KMS-11 (cell line): Measurements from ENCODE around the gene TREML4.

Experiments
- H2AFZ ChIP-seq: fragments of 200-600 bp; sonication (generic); 2 replicates; pipeline ENCODE4 v1.6.1; 2016; ENCODE audit warnings: antibody characterized with exemption, mixed run types, low read depth
- H3K27ac ChIP-seq: fragments of 200-600 bp; sonication (generic); 2 replicates; pipeline ENCODE4 v1.6.1; 2016; ENCODE audit warnings: mild to moderate bottlenecking, mixed run types
- H3K27me3 ChIP-seq: fragments of 200-600 bp; sonication (generic); 2 replicates; pipeline ENCODE4 v1.6.1; 2017; ENCODE audit warnings: mild to moderate bottlenecking, low read depth, mixed run types, moderate library complexity; ENCODE audit not compliant: insufficient read depth
- H3K36me3 ChIP-seq: fragments of 200-600 bp; sonication (generic); 2 replicates; pipeline ENCODE4 v1.6.1; 2017; ENCODE audit warnings: mild to moderate bottlenecking, mixed run types; ENCODE audit not compliant: insufficient read depth
- H3K4me1 ChIP-seq: fragments of 200-600 bp; sonication (generic); 2 replicates; pipeline ENCODE4 v1.6.1; 2016; ENCODE audit warnings: mild to moderate bottlenecking, low read depth, mixed run types; ENCODE audit not compliant: poor library complexity, severe bottlenecking
- H3K4me2 ChIP-seq: fragments of 200-600 bp; sonication (generic); 2 replicates; pipeline ENCODE4 v1.7.0; 2016; ENCODE audit warnings: mild to moderate bottlenecking, mixed run types
- H3K4me3 ChIP-seq: fragments of 200-600 bp; sonication (generic); IDR thresholded peaks from 2 replicates; pipeline ENCODE4 v1.6.1; 2017; ENCODE audit warnings: low read depth, low read length, mixed read lengths; ENCODE audit not compliant: insufficient read depth
- H3K79me2 ChIP-seq: fragments of 200-600 bp; sonication (generic); 2 replicates; pipeline ENCODE4 v1.6.1; 2016; ENCODE audit warnings: low read depth, mixed run types; ENCODE audit not compliant: insufficient read depth
- H3K9ac ChIP-seq: fragments of 200-600 bp; sonication (generic); 2 replicates; pipeline ENCODE4 v1.6.1; 2016; ENCODE audit warnings: mild to moderate bottlenecking, mixed run types
- H4K20me1 ChIP-seq: fragments of 200-600 bp; sonication (generic); 2 replicates; pipeline ENCODE4 v1.6.1; 2016; ENCODE audit warnings: mild to moderate bottlenecking, mixed run types; ENCODE audit not compliant: insufficient read depth
- CTCF ChIP-seq: fragments of 200-600 bp; sonication (generic); conservative IDR thresholded peaks from 2 replicates; pipeline ENCODE4 v1.6.1; 2017; ENCODE audit warnings: low read depth, mild to moderate bottlenecking, antibody characterized with exemption, low read length, moderate library complexity, mixed read lengths

Gene TREML4

DNA sequence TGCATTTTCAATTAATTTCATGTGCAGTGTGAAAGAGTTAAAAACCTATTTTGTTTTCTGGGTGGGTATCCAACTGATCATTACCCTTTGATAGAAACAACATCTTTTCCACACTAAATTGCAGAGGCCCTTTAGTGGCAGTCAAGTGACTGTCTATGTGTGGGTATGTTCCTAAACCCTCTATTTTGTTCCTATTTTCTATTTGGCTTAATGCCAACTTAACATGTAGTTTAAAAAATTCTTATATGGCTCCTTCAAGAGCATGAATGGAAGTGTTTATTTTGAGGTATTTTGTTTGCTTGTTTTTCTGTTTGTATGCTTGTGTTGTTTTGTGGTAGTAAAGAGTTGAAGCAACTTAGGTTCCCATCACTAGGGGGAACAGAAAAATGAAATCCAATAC is 38.4 kb downstream of the TREML4 start:
- TF ChIP-seq CTCF = no peak
- Histone ChIP-seq H2AFZ (no peak overlapping the region), H4K20me1 (no peaks in the 10 kb centered on the region), H3K4me3 (no peak overlapping the region), H3K79me2 (no peaks in the 10 kb centered on the region), H3K36me3 (no peaks in the 10 kb centered on the region), H3K27ac (no peak overlapping the region), H3K4me2 (no peak overlapping the region), H3K9ac (no peak overlapping the region), H3K27me3 (no peaks in the 10 kb centered on the region), H3K4me1 (no peaks in the 10 kb centered on the region)

GRCh38 chr6:41268478-41268877 is 40.3 kb downstream of the TREML4 start:
- Histone ChIP-seq H2AFZ (no peak overlapping the region), H3K79me2 (no peaks in the 10 kb centered on the region), H4K20me1 (no peaks in the 10 kb centered on the region), H3K27ac (no peak overlapping the region), H3K36me3 (no peaks in the 10 kb centered on the region), H3K4me1 (no peaks in the 10 kb centered on the region), H3K27me3 (no peaks in the 10 kb centered on the region), H3K4me2 (no peak overlapping the region), H3K9ac (no peak overlapping the region), H3K4me3 (no peak overlapping the region)
- no peak for TF ChIP-seq CTCF

DNA sequence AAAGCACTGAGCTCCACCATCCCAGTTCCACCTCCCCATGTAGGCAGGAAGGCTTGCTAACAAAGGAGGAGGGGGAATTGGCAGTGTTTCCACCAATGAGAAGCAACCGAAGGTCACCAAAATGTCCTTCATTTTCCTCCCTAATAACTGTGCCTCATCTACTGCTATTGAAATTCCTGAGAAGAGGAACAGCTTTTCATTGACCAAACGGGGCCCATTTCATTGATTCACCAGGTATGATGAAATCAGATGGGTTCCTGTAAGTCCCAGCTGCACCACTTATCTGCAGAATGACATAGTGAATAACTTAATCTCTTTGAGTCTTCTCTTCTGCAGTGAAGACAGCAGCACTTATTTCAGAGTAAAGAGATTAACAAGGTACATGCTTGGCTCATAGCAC is 41.0 kb downstream of the TREML4 start:
- no peak overlapping the region for H2AFZ ChIP-seq
- no peaks in the 10 kb centered on the region for H3K36me3 ChIP-seq
- no peak overlapping the region for H3K27ac ChIP-seq
- no peak overlapping the region for H3K4me2 ChIP-seq
- H4K20me1 ChIP-seq = no peaks in the 10 kb centered on the region
- TF ChIP-seq CTCF = no peak
- no peaks in the 10 kb centered on the region for H3K79me2 ChIP-seq
- no peak overlapping the region for H3K4me3 ChIP-seq
- H3K9ac ChIP-seq = no peak overlapping the region
- H3K4me1 ChIP-seq = no peaks in the 10 kb centered on the region
- no peaks in the 10 kb centered on the region for H3K27me3 ChIP-seq

- no peak overlapping the region for H2AFZ ChIP-seq
- no peak overlapping the region for H3K4me2 ChIP-seq
- no peaks in the 10 kb centered on the region for H3K79me2 ChIP-seq
- no peak overlapping the region for H3K9ac ChIP-seq
- no peaks in the 10 kb centered on the region for H4K20me1 ChIP-seq
- H3K4me3 ChIP-seq = no peak overlapping the region
- TF ChIP-seq CTCF = no peak
- no peaks in the 10 kb centered on the region for H3K27me3 ChIP-seq
- H3K4me1 ChIP-seq = no peaks in the 10 kb centered on the region
- H3K36me3 ChIP-seq = no peaks in the 10 kb centered on the region
- H3K27ac ChIP-seq = no peak overlapping the region
Measured at GRCh38 chr6:41269716-41270115, 41.6 kb downstream of the TREML4 start.

DNA sequence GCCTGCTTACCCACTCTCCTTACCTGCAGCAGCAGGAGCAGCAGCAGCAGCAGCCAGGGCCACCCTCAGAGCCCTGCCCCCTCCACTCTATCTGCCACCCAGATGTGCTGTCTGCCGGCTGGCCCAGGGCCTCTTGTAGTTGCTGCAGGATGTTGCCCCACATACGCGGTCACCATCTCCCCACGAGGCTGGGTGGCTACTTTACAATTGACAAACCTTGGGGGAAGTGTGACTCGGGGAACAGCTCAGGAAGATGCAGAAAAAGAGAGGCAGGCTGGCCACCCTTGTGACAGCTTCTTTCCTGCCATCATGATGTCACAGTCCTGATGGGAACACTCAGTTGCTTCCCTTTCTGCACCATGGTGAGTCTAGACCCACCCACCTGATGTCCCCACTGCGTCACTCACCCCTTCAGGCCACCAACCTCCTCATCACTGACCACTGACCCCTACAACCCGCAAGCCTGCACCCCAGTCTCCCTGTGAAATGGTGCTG is 43.8 kb downstream of the TREML4 start:
- no peak overlapping the region for H3K4me3 ChIP-seq
- no peaks in the 10 kb centered on the region for H4K20me1 ChIP-seq
- H2AFZ ChIP-seq = no peak overlapping the region
- no peaks in the 10 kb centered on the region for H3K27me3 ChIP-seq
- H3K4me1 ChIP-seq = no peaks in the 10 kb centered on the region
- no peak overlapping the region for H3K4me2 ChIP-seq
- no peak for TF ChIP-seq CTCF
- no peak overlapping the region for H3K9ac ChIP-seq
- no peak overlapping the region for H3K27ac ChIP-seq
- H3K36me3 ChIP-seq = no peaks in the 10 kb centered on the region
- no peaks in the 10 kb centered on the region for H3K79me2 ChIP-seq
